Stimulated activated CD8-positive, alpha-beta memory T cell treated with anti-CD3 and anti-CD28 coated beads, Interleukin-12 subunit alpha, Interleukin-12 subunit beta, amount 100 ng/mL, for 1 hour (primary cell): ENCODE results near the gene SIAH2.

Experiments
- DNase-seq: peaks from one replicate; pipeline ENCODE4 v3.0.0-alpha.2; 2020; ENCODE audit warnings: low read depth

Gene SIAH2

GRCh38 chr3:150773616-150774192 lies 10.7 kb upstream of the SIAH2 start:
- no peak for DNase-seq

- no peak for DNase-seq
These were observed 8.6 kb upstream of the SIAH2 start for GRCh38 chr3:150771600-150771999.

GRCh38 chr3:150770681-150771080 lies 7.7 kb upstream of the SIAH2 start:
- no peak for DNase-seq

GRCh38 chr3:150766742-150767141 lies 3.8 kb upstream of the SIAH2 start:
- no peak for DNase-seq

GRCh38 chr3:150765949-150766720 lies 3.2 kb upstream of the SIAH2 start:
- no peak for DNase-seq

- DNase-seq: no peak
These were observed 2.0 kb upstream of the SIAH2 start for GRCh38 chr3:150764967-150765366.

- DNase-seq: no peak
These were observed 1.6 kb upstream of the SIAH2 start for GRCh38 chr3:150764566-150764965.

- DNase-seq: peak; percentile 21
These were observed 993 bp upstream of the SIAH2 start for GRCh38 chr3:150763841-150764483.

GRCh38 chr3:150762662-150763121 lies 277 bp downstream of the SIAH2 start:
- no peak for DNase-seq

- no peak for DNase-seq
These were observed 923 bp downstream of the SIAH2 start for GRCh38 chr3:150761831-150762661.

GRCh38 chr3:150760431-150761200 lies 2.4 kb downstream of the SIAH2 start:
- DNase-seq: no peak

GRCh38 chr3:150759947-150760346 lies 3.0 kb downstream of the SIAH2 start:
- DNase-seq: no peak

- DNase-seq: no peak
These were observed 3.6 kb downstream of the SIAH2 start for GRCh38 chr3:150759319-150759718.

GRCh38 chr3:150757768-150758167 lies 5.2 kb downstream of the SIAH2 start:
- no peak for DNase-seq

GRCh38 chr3:150757364-150757763 lies 5.6 kb downstream of the SIAH2 start:
- no peak for DNase-seq

- no peak for DNase-seq
These were observed 6.4 kb downstream of the SIAH2 start for GRCh38 chr3:150756491-150757059.

- DNase-seq: no peak
These were observed 7.1 kb downstream of the SIAH2 start for GRCh38 chr3:150755902-150756301.

- DNase-seq: no peak
These were observed 8.1 kb downstream of the SIAH2 start for GRCh38 chr3:150754896-150755295.

GRCh38 chr3:150751781-150752263 lies 11.1 kb downstream of the SIAH2 start:
- no peak for DNase-seq

- DNase-seq: no peak
These were observed 13.7 kb downstream of the SIAH2 start for GRCh38 chr3:150749255-150749654.

GRCh38 chr3:150748684-150749047 lies 14.3 kb downstream of the SIAH2 start:
- DNase-seq: no peak
